HCT116 (cell line): ENCODE measurements around the gene ZNF546. TPM values are rescaled to one million over a fixed set of nuclear protein-coding genes. Genes with fewer than 3 reads are reported as not detected.

ENCODE experiments used
- ATAC-seq: fragments of 200-7000 bp; cut with Tn5 transposase; 2 replicates; pipeline ENCODE4 v1.9.1; 2020; ENCODE audit warnings: mild to moderate bottlenecking, moderate library complexity
- BruUV-seq: library from RNA; stranded (reverse); fragments of 400-500 nt; replicated peaks from 2 replicates; lab custom pipeline; 2021; lab: Mats Ljungman, UMichigan
- CTCF ChIA-PET: fragments of 300-600 bp; sonication (Branson Sonifier 250); formaldehyde crosslinking; loops from one replicate; lab custom pipeline; 2021; ENCODE audit warnings: antibody characterized with exemption; lab: Charles Lee
- POLR2A ChIA-PET: fragments of 300-600, 350-600 bp; sonication (Branson Sonifier 250); formaldehyde crosslinking; loops from one replicate; lab custom pipeline; 2021; ENCODE audit warnings: antibody characterized with exemption; lab: Charles Lee
- RAD21 ChIA-PET, 2 experiments: fragments of 300-600 bp; sonication (Branson Sonifier 250); formaldehyde crosslinking; loops; one replicate each; lab custom pipeline; 2023; ENCODE audit warnings: low total read pairs in 2 of 2; ENCODE audit not compliant: uncharacterized antibody in 2 of 2, unreplicated experiment in 2 of 2, low non-redundant PET in 1 of 2; lab: Charles Lee
- DNase-seq: peaks from one replicate; pipeline ENCODE4 v3.0.0-alpha.2; 2010; ENCODE audit warnings: low read depth, low spot score
- H2AFZ ChIP-seq: fragments of 200-600 bp; shearing (Covaris generic), sonication (generic); 2 replicates; pipeline ENCODE4 v1.6.1; 2017; ENCODE audit warnings: low read depth, mixed run types, mixed read lengths, antibody characterized with exemption, low read length; ENCODE audit not compliant: poor library complexity, severe bottlenecking
- H3K27ac ChIP-seq: 2 replicates; pipeline ENCODE4 v1.5.1; 2012; ENCODE audit warnings: low read depth, low read length
- H3K27me3 ChIP-seq: fragments of 200-600 bp; sonication (generic); 2 replicates; pipeline ENCODE4 v1.6.1; 2016; ENCODE audit warnings: mixed run types, low read length, mixed read lengths; ENCODE audit not compliant: insufficient read depth
- H3K36me3 ChIP-seq, 2 experiments: fragments of 200-500 bp in 1 of 2; fragments of 200-600 bp in 1 of 2; sonication (Bioruptor generic) in 1 of 2; sonication (generic) in 1 of 2; 2 replicates each; pipeline versions ENCODE4 v1.5.1 to v1.6.1; 2014 to 2016; ENCODE audit warnings: low read length in 2 of 2, inconsistent platforms in 1 of 2, mixed read lengths in 1 of 2, mixed run types in 1 of 2; ENCODE audit not compliant: insufficient read depth in 2 of 2, control insufficient read depth in 1 of 2
- H3K4me1 ChIP-seq, 2 experiments: fragments of 200-600 bp in 1 of 2; sonication (generic) in 1 of 2; 2 replicates each; pipeline versions ENCODE4 v1.5.1 to v1.6.1; 2012 to 2017; ENCODE audit warnings: low read length in 2 of 2, inconsistent platforms in 1 of 2, mild to moderate bottlenecking in 1 of 2, mixed read lengths in 1 of 2, mixed run types in 1 of 2, moderate library complexity in 1 of 2; ENCODE audit not compliant: insufficient read depth in 2 of 2, control insufficient read depth in 1 of 2
- H3K4me2 ChIP-seq: fragments of 200-600 bp; sonication (generic); 2 replicates; pipeline ENCODE4 v1.6.1; 2017; ENCODE audit warnings: mixed run types, low read length, mixed read lengths
- H3K4me3 ChIP-seq, 2 experiments: fragments of 200-600 bp in 1 of 2; sonication (generic) in 1 of 2; replicated peaks in 1 of 2; 2 replicates each; pipeline ENCODE4 v1.5.1; 2011 to 2016; ENCODE audit warnings: low read length in 2 of 2, control low read depth in 1 of 2, low read depth in 1 of 2, mild to moderate bottlenecking in 1 of 2, mixed read lengths in 1 of 2, mixed run types in 1 of 2
- H3K79me2 ChIP-seq: fragments of 200-600 bp; sonication (generic); 2 replicates; pipeline ENCODE4 v1.6.1; 2017; ENCODE audit warnings: mild to moderate bottlenecking, mixed run types, low read length, moderate library complexity, mixed read lengths; ENCODE audit not compliant: insufficient read depth
- H3K9ac ChIP-seq: fragments of 200-600 bp; sonication (generic); 2 replicates; pipeline ENCODE4 v1.6.1; 2016; ENCODE audit warnings: low read length, mixed read lengths
- H3K9me2 ChIP-seq: fragments of 200-600 bp; sonication (generic), shearing (Covaris generic); 2 replicates; pipeline ENCODE4 v1.6.1; 2017; ENCODE audit warnings: mixed run types, mild to moderate bottlenecking, moderate library complexity; ENCODE audit not compliant: insufficient read depth
- H3K9me3 ChIP-seq, 2 experiments: fragments of 200-500 bp in 1 of 2; fragments of 200-600 bp in 1 of 2; sonication (Bioruptor generic) in 1 of 2; sonication (generic) in 1 of 2; 2 replicates each; pipeline ENCODE4 v1.6.1; 2014 to 2017; ENCODE audit warnings: low read length in 2 of 2, mixed read lengths in 2 of 2, inconsistent platforms in 1 of 2, low read depth in 1 of 2, mild to moderate bottlenecking in 1 of 2, mixed run types in 1 of 2, moderate library complexity in 1 of 2; ENCODE audit not compliant: control insufficient read depth in 1 of 2, insufficient read depth in 1 of 2
- H4K20me1 ChIP-seq: fragments of 200-600 bp; sonication (generic), shearing (Covaris generic); 2 replicates; pipeline ENCODE4 v1.6.1; 2017; ENCODE audit warnings: mixed run types, mild to moderate bottlenecking, moderate library complexity; ENCODE audit not compliant: insufficient read depth
- CEBPB ChIP-seq: IDR thresholded peaks from 2 replicates; pipeline ENCODE4 v1.6.1; 2012; ENCODE audit warnings: low read depth
- CTCF ChIP-seq, 3 experiments: fragments of 200-600 bp in 1 of 3; sonication (generic) in 1 of 3; IDR thresholded peaks in 2 of 3; conservative IDR thresholded peaks in 1 of 3; 2 replicates each; pipeline ENCODE4 v1.5.1; 2012 to 2017; ENCODE audit warnings: low read depth in 2 of 3, low read length in 2 of 3, antibody characterized with exemption in 1 of 3, borderline replicate concordance in 1 of 3, control low read depth in 1 of 3, mild to moderate bottlenecking in 1 of 3, mixed read lengths in 1 of 3, mixed run types in 1 of 3, moderate library complexity in 1 of 3; ENCODE audit not compliant: insufficient read depth in 1 of 3
- ELF1 ChIP-seq: IDR thresholded peaks from 2 replicates; pipeline ENCODE4 v1.6.1; 2012; ENCODE audit warnings: low read depth, borderline replicate concordance
- EZH2 ChIP-seq: fragments of 200-600 bp; sonication (generic); IDR thresholded peaks from 2 replicates; pipeline ENCODE4 v1.6.1; 2017; ENCODE audit warnings: antibody characterized with exemption, mixed run types
- FOSL1 ChIP-seq: IDR thresholded peaks from 2 replicates; pipeline ENCODE4 v1.6.1; 2012; ENCODE audit warnings: low read depth
- JUND ChIP-seq: IDR thresholded peaks from 2 replicates; pipeline ENCODE4 v1.6.1; 2012
- MAX ChIP-seq: IDR thresholded peaks from 2 replicates; pipeline ENCODE4 v1.6.1; 2012
- RAD21 ChIP-seq: IDR thresholded peaks from 2 replicates; pipeline ENCODE4 v1.6.1; 2012; ENCODE audit warnings: low read depth, mild to moderate bottlenecking
- SP1 ChIP-seq: IDR thresholded peaks from 2 replicates; pipeline ENCODE4 v1.6.1; 2012; ENCODE audit warnings: low read depth
- TCF7L2 ChIP-seq: IDR thresholded peaks from 2 replicates; pipeline ENCODE4 v1.7.0; 2011; ENCODE audit warnings: borderline replicate concordance, inconsistent platforms; ENCODE audit not compliant: insufficient read depth, insufficient read length; ENCODE audit errors: extremely low read depth
- YY1 ChIP-seq: IDR thresholded peaks from 2 replicates; pipeline ENCODE4 v1.6.1; 2011; ENCODE audit warnings: low read length, low read depth, moderate library complexity, mild to moderate bottlenecking; ENCODE audit not compliant: insufficient replicate concordance; ENCODE audit errors: extremely low read depth
- ZNF274 ChIP-seq: fragments of 200-500 bp; sonication (Bioruptor generic); IDR thresholded peaks from 2 replicates; pipeline ENCODE4 v1.6.1; 2014; ENCODE audit warnings: mild to moderate bottlenecking, low read depth, low read length, inconsistent platforms
- intact Hi-C: fragments of 100-400 bp; cut with micrococcal nuclease; formaldehyde crosslinking; loops from 2 replicates; pipeline ENCODE4 v1.10.0; 2022
- total RNA-seq: library from RNA; stranded (reverse); gene quantifications from one replicate; pipeline ENCODE4 v1.2.1, GENCODE V29; 2021; ENCODE audit not compliant: unreplicated experiment
- TF ChIP-seq, protein P1 (sequence below): IDR thresholded peaks from 2 replicates; pipeline ENCODE4 v1.6.1; 2012
- TF ChIP-seq, protein P2 (sequence below): IDR thresholded peaks from 2 replicates; pipeline ENCODE4 v1.6.1; 2011; ENCODE audit warnings: mild to moderate bottlenecking, low read length, moderate library complexity; ENCODE audit not compliant: insufficient replicate concordance; ENCODE audit errors: extremely low read depth

ZNF546 gene
- total RNA-seq, 1 experiment from 2014 or later: 0.64 TPM

DNA sequence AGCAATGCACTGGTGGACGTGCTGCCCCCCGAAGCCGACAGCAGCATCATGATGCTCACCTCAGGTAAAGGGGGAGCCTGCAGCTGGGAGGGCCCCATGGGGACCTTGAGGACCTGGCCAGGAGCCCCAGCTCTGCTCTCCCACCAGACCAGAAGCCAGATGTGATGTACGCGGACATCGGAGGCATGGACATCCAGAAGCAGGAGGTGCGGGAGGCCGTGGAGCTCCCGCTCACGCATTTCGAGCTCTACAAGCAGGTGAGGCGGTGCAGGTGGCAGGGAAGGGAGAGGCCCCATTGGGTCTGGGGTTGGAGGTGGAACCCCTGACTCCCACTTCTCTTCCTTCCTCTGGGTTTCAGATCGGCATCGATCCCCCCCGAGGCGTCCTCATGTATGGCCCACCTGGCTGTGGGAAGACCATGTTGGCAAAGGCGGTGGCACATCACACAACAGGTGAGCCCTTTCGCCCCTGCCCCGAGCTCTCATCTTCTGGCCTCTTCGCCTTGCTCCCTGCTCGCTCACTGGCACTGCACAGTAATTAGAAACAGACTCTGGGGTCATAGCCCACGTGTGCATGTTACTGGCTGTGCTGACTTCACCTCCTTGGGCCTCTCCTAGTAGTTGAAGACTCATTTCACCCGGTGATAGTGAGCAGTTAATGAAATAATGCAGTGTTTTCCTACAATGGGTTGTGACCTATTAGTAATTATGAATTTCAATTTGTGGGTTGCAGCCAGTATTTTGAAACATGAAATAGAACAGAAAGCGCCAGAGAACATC is 22.3 kb upstream of the ZNF546 start:
- intact Hi-C loops: no loop called here
- no peak overlapping the region for H2AFZ ChIP-seq
- H3K9me3 ChIP-seq: no peaks in the 10 kb centered on the region
- no peaks in the 10 kb centered on the region for H3K9me2 ChIP-seq
- no peaks in the 10 kb centered on the region for H3K27me3 ChIP-seq
- peaks cover 77% of the 10 kb centered on the region for H3K79me2 ChIP-seq
- H3K4me1 ChIP-seq: peaks cover 1 to 12% of the 10 kb centered on the region in 2 experiments; a peak in 3 of 4 replicates
- H3K36me3 ChIP-seq: peaks cover 43 to 58% of the 10 kb centered on the region in 2 experiments
- H3K9ac ChIP-seq: no peak overlapping the region
- BruUV-seq: no TSS peak
- H4K20me1 ChIP-seq: no peaks in the 10 kb centered on the region
- CTCF ChIA-PET: no interaction called here
- H3K4me2 ChIP-seq: no peak overlapping the region
- H3K27ac ChIP-seq: no peak overlapping the region
- RAD21 ChIA-PET: no interaction called here
- POLR2A ChIA-PET: no interaction called here
- DNase-seq (no peak), ATAC-seq (no peak)
- TF ChIP-seq CTCF (IDR thresholded peaks at IDR 0.05 in 2 of 3, conservative IDR thresholded peaks at IDR 0.05 in 1 of 3; ENCODE audit: borderline replicate concordance in 1 of 3, insufficient read depth in 1 of 3, low read depth in 2 of 3, low read length in 2 of 3) (no peak), EZH2 (no peak), JUND (no peak), YY1 (no peak)
- no peak overlapping the region for H3K4me3 ChIP-seq

GRCh38 chr19:39982883-39983282 is 14.0 kb upstream of the ZNF546 start:
- no peaks in the 10 kb centered on the region for H4K20me1 ChIP-seq
- peaks cover 70% of the 10 kb centered on the region for H3K79me2 ChIP-seq
- POLR2A ChIA-PET: no interaction called here
- RAD21 ChIA-PET: no interaction called here
- DNase-seq (no peak), ATAC-seq (no peak)
- BruUV-seq: no TSS peak
- CTCF ChIA-PET: no interaction called here
- H3K9me2 ChIP-seq: no peaks in the 10 kb centered on the region
- no peaks in the 10 kb centered on the region for H3K4me1 ChIP-seq
- peaks cover 26 to 53% of the 10 kb centered on the region in 2 experiments for H3K36me3 ChIP-seq
- no peaks in the 10 kb centered on the region for H3K27me3 ChIP-seq
- intact Hi-C loops: no loop called here
- H2AFZ ChIP-seq: no peak overlapping the region
- H3K9ac ChIP-seq: no peak overlapping the region
- peaks cover 15 to 21% of the 10 kb centered on the region in 2 experiments; a peak in 3 of 4 replicates for H3K9me3 ChIP-seq
- H3K4me3 ChIP-seq: no peak overlapping the region
- no peak overlapping the region for H3K4me2 ChIP-seq
- H3K27ac ChIP-seq: no peak overlapping the region
- TF ChIP-seq SP1 (no peak), FOSL1 (no peak), CEBPB (no peak), RAD21 (no peak), JUND (no peak), ZNF274 (no peak), ELF1 (no peak), TCF7L2 (no peak), MAX (no peak), YY1 (no peak)
- TF ChIP-seq, protein P1, sequence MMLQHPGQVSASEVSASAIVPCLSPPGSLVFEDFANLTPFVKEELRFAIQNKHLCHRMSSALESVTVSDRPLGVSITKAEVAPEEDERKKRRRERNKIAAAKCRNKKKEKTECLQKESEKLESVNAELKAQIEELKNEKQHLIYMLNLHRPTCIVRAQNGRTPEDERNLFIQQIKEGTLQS: no peak
- TF ChIP-seq, protein P2, sequence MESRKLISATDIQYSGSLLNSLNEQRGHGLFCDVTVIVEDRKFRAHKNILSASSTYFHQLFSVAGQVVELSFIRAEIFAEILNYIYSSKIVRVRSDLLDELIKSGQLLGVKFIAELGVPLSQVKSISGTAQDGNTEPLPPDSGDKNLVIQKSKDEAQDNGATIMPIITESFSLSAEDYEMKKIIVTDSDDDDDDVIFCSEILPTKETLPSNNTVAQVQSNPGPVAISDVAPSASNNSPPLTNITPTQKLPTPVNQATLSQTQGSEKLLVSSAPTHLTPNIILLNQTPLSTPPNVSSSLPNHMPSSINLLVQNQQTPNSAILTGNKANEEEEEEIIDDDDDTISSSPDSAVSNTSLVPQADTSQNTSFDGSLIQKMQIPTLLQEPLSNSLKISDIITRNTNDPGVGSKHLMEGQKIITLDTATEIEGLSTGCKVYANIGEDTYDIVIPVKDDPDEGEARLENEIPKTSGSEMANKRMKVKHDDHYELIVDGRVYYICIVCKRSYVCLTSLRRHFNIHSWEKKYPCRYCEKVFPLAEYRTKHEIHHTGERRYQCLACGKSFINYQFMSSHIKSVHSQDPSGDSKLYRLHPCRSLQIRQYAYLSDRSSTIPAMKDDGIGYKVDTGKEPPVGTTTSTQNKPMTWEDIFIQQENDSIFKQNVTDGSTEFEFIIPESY: no peak
